ENCODE data around the gene PXN.

The PXN gene

GRCh38 chr12:120265473-120266179 is at the start of gene PXN:
PXN (minus strand) TSS chr12:120265730; CDS start chr12:120265629, 101 bp downstream.
- TF ChIP-seq GATA2 (IDR thresholded peaks at IDR 0.05; ENCODE audit: low read depth, low read length) = no peak

DNA sequence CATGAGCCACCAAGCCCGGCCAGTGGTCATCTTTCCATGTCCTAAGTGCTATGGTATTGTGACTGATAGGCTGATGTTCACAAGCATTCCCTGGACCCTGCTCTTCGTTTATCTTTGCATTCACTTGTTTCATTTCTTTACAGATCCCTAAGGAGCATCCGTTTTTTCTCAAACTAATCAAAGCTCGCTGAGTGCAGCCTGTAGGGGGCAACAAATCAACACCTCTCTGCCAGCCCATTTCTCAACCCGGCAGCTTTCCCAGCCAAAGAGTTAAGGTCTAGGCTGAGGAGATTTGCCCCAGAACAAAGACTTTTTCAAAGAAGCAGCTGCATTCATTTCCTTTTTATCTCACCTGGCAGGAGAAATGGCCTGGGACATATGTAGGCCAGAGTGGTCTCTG is 48.7 kb upstream of the PXN start:
- TF ChIP-seq GATA3 (IDR thresholded peaks at IDR 0.05; ENCODE audit: low read depth, low read length) (no peak), GATA2 (IDR thresholded peaks at IDR 0.05; ENCODE audit: low read depth, low read length) (no peak)

GRCh38 chr12:120301962-120302815 is 36.7 kb upstream of the PXN start, which contains the start of gene SIRT4:
SIRT4 (plus strand) TSS chr12:120302321; CDS start chr12:120303562, 1,241 bp downstream.
- TF ChIP-seq GATA3 (IDR thresholded peaks at IDR 0.05; ENCODE audit: low read depth, low read length) = no peak
- TF ChIP-seq GATA2 (IDR thresholded peaks at IDR 0.05; ENCODE audit: low read depth, low read length) = no peak

DNA sequence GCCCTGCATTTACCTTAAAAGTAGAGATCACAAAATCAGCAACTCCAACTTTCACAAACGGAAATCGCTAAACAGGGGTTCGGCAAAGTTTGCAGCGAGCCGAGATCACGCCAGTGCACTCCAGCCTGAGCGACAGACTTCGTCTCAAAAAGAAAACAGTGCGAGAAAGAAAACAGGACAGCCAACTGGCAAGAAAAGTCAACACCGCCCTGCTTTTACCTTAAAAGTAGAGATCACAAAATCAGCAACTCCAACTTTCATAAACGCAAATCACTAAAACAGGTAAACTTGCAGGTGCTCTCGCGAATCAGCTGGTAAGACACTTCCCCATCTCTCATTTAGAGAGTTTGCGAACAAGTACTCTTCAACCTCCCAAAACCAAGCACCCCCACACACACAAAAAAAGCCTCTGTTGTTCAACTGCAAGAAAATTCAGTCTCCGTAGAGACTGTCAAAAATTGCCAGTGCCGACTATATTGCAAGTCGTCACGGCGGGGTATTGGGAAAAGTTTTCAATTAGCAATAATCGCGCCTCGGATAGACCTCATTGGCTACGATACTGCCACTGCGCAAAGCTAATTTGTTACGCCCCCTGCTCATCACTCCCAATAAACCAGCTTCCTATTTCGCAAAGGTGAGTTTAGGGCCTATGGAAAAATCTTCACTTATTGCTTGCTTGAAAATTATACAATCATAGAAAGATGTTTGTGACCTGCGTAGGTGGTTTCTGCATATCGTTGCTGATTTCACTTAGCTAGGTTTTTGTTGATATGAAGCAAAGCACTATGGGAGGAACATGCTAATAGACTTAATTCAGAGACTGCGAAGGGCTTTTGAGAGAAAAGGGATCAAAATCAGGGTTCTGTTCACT is 27.4 kb upstream of the PXN start, which contains the start of gene RNU4-1:
RNU4-1 (minus strand) TSS at position 577 of the 871 bp plus-strand sequence.
- TF ChIP-seq GATA2 (IDR thresholded peaks at IDR 0.05; ENCODE audit: low read depth, low read length) (no peak), GATA3 (IDR thresholded peaks at IDR 0.05; ENCODE audit: low read depth, low read length) (no peak)

DNA sequence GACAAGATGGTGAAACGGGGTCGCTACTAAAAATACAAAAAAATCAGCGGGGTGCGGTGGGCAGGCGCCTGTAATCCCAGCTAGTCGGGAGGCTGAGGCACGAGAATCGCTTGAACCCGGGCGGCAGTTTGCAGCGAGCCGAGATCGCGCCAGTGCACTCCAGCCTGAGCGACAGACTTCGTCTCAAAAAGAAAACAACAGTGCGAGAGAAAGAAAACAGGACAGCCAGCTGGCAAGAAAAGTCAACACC is 26.8 kb upstream of the PXN start:
- TF ChIP-seq GATA3 (IDR thresholded peaks at IDR 0.05; ENCODE audit: low read depth, low read length) (no peak), GATA2 (IDR thresholded peaks at IDR 0.05; ENCODE audit: low read depth, low read length) (no peak)

GRCh38 chr12:120290609-120291305 is 25.2 kb upstream of the PXN start:
- no peak for TF ChIP-seq GATA2 (IDR thresholded peaks at IDR 0.05; ENCODE audit: low read depth, low read length)
- no peak for TF ChIP-seq GATA3 (IDR thresholded peaks at IDR 0.05; ENCODE audit: low read depth, low read length)

GRCh38 chr12:120287491-120287890 is 22.0 kb upstream of the PXN start:
- TF ChIP-seq GATA2 (IDR thresholded peaks at IDR 0.05; ENCODE audit: low read depth, low read length) = no peak
- no peak for TF ChIP-seq GATA3 (IDR thresholded peaks at IDR 0.05; ENCODE audit: low read depth, low read length)

DNA sequence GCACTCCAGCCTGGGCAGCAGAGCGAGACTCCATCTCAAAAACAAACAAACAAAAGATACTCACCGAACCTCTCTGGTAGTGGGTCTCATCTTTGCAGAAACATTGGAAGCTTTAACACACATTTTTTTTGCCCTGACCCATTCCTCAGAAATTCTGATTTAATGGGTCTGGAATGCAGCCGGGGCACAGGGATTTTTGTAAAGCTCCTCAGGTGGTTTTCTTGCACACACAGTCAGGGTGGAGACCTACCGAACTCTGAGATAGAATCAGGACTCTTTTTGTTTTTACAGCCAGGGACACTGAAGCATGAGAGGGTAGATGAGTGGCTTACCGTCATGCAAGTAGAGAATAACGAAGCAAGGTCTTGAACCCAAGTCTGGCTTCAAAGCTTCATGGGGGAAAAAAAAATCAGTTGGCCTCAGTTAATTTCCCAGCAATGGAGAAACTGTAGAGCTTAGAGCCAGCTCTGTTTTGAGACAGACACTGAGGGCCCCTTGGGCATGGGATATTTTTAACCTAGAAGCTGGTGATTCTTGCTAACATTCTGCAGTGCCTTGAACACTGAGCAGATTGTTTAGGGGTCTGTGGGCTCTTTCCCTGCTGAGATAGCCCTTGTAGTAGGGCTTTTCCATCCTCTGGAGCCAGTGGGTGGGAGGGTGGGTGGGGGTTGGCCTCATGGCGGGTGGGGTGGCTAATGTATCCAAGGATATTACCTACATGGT is 21.4 kb upstream of the PXN start:
- TF ChIP-seq GATA3 (IDR thresholded peaks at IDR 0.05; ENCODE audit: low read depth, low read length) (no peak), GATA2 (IDR thresholded peaks at IDR 0.05; ENCODE audit: low read depth, low read length) (no peak)

- TF ChIP-seq GATA3 (IDR thresholded peaks at IDR 0.05; ENCODE audit: low read depth, low read length) (no peak), GATA2 (IDR thresholded peaks at IDR 0.05; ENCODE audit: low read depth, low read length) (no peak)
Measured at GRCh38 chr12:120284381-120284780, 18.9 kb upstream of the PXN start.

DNA sequence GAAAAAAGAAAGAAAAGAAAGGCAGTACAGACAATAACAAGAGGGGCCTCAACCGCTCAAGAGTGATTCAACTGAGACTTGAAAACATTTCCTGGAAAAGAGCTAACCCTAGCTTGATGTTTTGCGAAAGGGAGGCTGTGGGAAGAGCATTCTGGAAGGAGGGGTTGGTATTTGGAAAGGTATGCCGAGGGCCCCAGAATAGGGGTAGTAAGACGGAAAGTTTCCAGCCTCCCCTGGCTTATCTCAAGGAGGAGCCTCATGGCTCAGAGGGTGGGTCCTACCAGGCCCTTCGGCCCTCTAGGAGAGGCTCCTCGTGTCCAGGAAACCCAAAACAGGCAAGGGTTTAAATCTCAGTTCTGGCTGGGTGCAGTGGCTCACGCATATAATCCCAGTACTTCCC is 17.8 kb upstream of the PXN start:
- TF ChIP-seq GATA2 (IDR thresholded peaks at IDR 0.05; ENCODE audit: low read depth, low read length) (no peak), GATA3 (IDR thresholded peaks at IDR 0.05; ENCODE audit: low read depth, low read length) (no peak)

GRCh38 chr12:120278137-120279069 is 12.9 kb upstream of the PXN start:
- TF ChIP-seq GATA3 (IDR thresholded peaks at IDR 0.05; ENCODE audit: low read depth, low read length) (no peak), GATA2 (IDR thresholded peaks at IDR 0.05; ENCODE audit: low read depth, low read length) (no peak)

DNA sequence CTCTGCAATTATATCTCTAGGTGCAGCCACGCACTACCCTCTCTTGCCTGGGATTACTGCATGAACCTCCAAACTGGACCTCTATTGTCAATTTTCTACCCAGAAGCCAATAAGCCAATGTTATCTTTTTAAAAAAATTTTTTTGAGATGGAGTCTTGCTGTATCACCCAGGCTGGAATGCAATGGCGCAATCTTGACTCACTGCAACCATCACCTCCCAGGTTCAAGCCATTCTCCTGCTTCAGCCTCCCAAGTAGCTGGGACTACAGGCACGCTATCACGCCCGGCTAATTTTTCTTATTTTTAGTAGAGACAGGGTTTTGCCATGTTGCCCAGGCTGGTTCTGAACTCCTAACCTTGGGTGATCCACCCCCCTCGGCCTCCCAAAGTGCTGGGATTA is 11.2 kb upstream of the PXN start:
- TF ChIP-seq GATA2 (IDR thresholded peaks at IDR 0.05; ENCODE audit: low read depth, low read length) (no peak), GATA3 (IDR thresholded peaks at IDR 0.05; ENCODE audit: low read depth, low read length) (no peak)

Measured in SH-SY5Y (cell line).